HepG2 (cell line): ENCODE data around the gene TTPAL. TPM values are rescaled to one million over a fixed set of nuclear protein-coding genes. Genes with fewer than 3 reads are reported as not detected.
A peak's percentile ranks its signal among the peaks of the same experiment; 100 is the strongest.

ENCODE experiments used
- CCAR2 ChIP-seq: fragments of 200-400 bp; formaldehyde crosslinking; optimal IDR thresholded peaks from 2 replicates; pipeline ENCODE3; 2018; ENCODE audit warnings: low read depth, mild to moderate bottlenecking, low read length, moderate library complexity
- CCDC6 ChIP-seq: sonication (generic); formaldehyde crosslinking; IDR thresholded peaks from 2 replicates; pipeline ENCODE4 v1.8.1; 2022; ENCODE audit warnings: mild to moderate bottlenecking, missing genetic modification reagents, moderate library complexity
- CHD4 ChIP-seq: fragments of 200-600 bp; sonication (generic); IDR thresholded peaks from 2 replicates; pipeline ENCODE4 v1.7.0; 2017; ENCODE audit warnings: mild to moderate bottlenecking, low read length, borderline replicate concordance
- HOMEZ ChIP-seq: IDR thresholded peaks from 2 replicates; pipeline ENCODE4 v1.6.1; 2016; ENCODE audit warnings: low read depth
- IKZF4 ChIP-seq: sonication (generic); formaldehyde crosslinking; IDR thresholded peaks from 2 replicates; pipeline ENCODE4 v1.5.1; 2020; ENCODE audit warnings: borderline replicate concordance, mild to moderate bottlenecking, low read depth, missing genetic modification reagents; ENCODE audit errors: not compliant biosample characterization
- KDM6A ChIP-seq: IDR thresholded peaks from 2 replicates; pipeline ENCODE4 v1.6.1; 2016; ENCODE audit warnings: low read depth
- MXD1 ChIP-seq: sonication (generic); formaldehyde crosslinking; IDR thresholded peaks from 2 replicates; pipeline ENCODE4 v1.4.0; 2020; ENCODE audit warnings: mild to moderate bottlenecking, missing genetic modification reagents
- NR0B2 ChIP-seq: sonication (generic); formaldehyde crosslinking; IDR thresholded peaks from 2 replicates; pipeline ENCODE4 v1.4.0; 2020; ENCODE audit warnings: mild to moderate bottlenecking, missing genetic modification reagents
- POLR2A ChIP-seq, 2 experiments: IDR thresholded peaks; 2 replicates each; pipeline ENCODE4 v1.6.1; 2011; ENCODE audit warnings: low read depth in 2 of 2, low read length in 2 of 2, mild to moderate bottlenecking in 1 of 2, moderate library complexity in 1 of 2; ENCODE audit not compliant: insufficient read depth in 1 of 2
- POLR2G ChIP-seq: fragments of 200-400 bp; formaldehyde crosslinking; IDR thresholded peaks from 2 replicates; pipeline ENCODE4 v1.6.1; 2018; ENCODE audit warnings: mild to moderate bottlenecking, low read depth, low read length, moderate library complexity
- RCOR2 ChIP-seq: IDR thresholded peaks from 2 replicates; pipeline ENCODE4 v1.6.1; 2016; ENCODE audit warnings: missing biosample characterization, missing genetic modification reagents
- RFXAP ChIP-seq: sonication (generic); formaldehyde crosslinking; IDR thresholded peaks from 2 replicates; pipeline ENCODE4 v1.4.0; 2020; ENCODE audit warnings: missing genetic modification reagents, borderline replicate concordance
- ZBTB7B ChIP-seq: sonication (generic); formaldehyde crosslinking; IDR thresholded peaks from 2 replicates; pipeline ENCODE4 v1.4.0; 2020; ENCODE audit warnings: missing genetic modification reagents
- ZFY ChIP-seq: sonication (generic); formaldehyde crosslinking; IDR thresholded peaks from 2 replicates; pipeline ENCODE4 v1.4.0; 2020; ENCODE audit warnings: missing genetic modification reagents
- ZNF292 ChIP-seq: sonication (generic); formaldehyde crosslinking; IDR thresholded peaks from 2 replicates; pipeline ENCODE4 v1.8.1; 2022; ENCODE audit warnings: mild to moderate bottlenecking, low read depth, missing genetic modification reagents, borderline replicate concordance
- ZNF431 ChIP-seq: sonication (generic); formaldehyde crosslinking; IDR thresholded peaks from 2 replicates; pipeline ENCODE4 v1.9.0; 2022; ENCODE audit warnings: missing genetic modification reagents, low read depth, mild to moderate bottlenecking, borderline replicate concordance
- ZNF468 ChIP-seq: sonication (generic); formaldehyde crosslinking; IDR thresholded peaks from 2 replicates; pipeline ENCODE4 v1.8.0; 2022; ENCODE audit warnings: mild to moderate bottlenecking, moderate library complexity, missing genetic modification reagents
- ZNF563 ChIP-seq: sonication (generic); formaldehyde crosslinking; IDR thresholded peaks from 2 replicates; pipeline ENCODE4 v1.8.0; 2022; ENCODE audit warnings: mild to moderate bottlenecking, moderate library complexity, missing genetic modification reagents
- ZNF83 ChIP-seq: sonication (generic); formaldehyde crosslinking; IDR thresholded peaks from 2 replicates; pipeline ENCODE4 v1.4.0; 2020; ENCODE audit warnings: missing genetic modification reagents, mild to moderate bottlenecking, borderline replicate concordance
- ZSCAN30 ChIP-seq: sonication (generic); formaldehyde crosslinking; IDR thresholded peaks from 2 replicates; pipeline ENCODE4 v1.5.0; 2020; ENCODE audit warnings: mild to moderate bottlenecking, missing genetic modification reagents
- polyA plus RNA-seq, 8 experiments: library from polyadenylated mRNA; depleted of rRNA in 3 of 8; stranded (reverse) in 7 of 8; unstranded in 1 of 8; fragments of >200 nt; fragmentation: Illumina TruSeq in 4 of 8; extraction: Trizol in 4 of 8; gene quantifications; 2 replicates each; pipeline versions ENCODE4 v1.2.1 to v1.2.3, GENCODE V29; 2011 to 2016; ENCODE audit warnings: low read depth in 4 of 8, missing spikeins in 1 of 8, mixed read lengths in 1 of 8; ENCODE audit not compliant: insufficient read depth in 1 of 8
- total RNA-seq, 5 experiments: library from RNA; depleted of rRNA; stranded (reverse); fragments of >200 nt; fragmentation: Illumina TruSeq; extraction: Trizol; gene quantifications; 2 replicates each; pipeline ENCODE4 v1.2.3, GENCODE V29; 2016; ENCODE audit warnings: low read depth in 1 of 5
- TF ChIP-seq, protein P1 (sequence below): sonication (generic); formaldehyde crosslinking; IDR thresholded peaks from 2 replicates; pipeline ENCODE4 v1.5.1; 2020; ENCODE audit warnings: mild to moderate bottlenecking, moderate library complexity, missing genetic modification reagents
- TF ChIP-seq, protein P2 (sequence below): sonication (generic); formaldehyde crosslinking; IDR thresholded peaks from 2 replicates; pipeline ENCODE4 v1.5.0; 2020; ENCODE audit warnings: mild to moderate bottlenecking, missing genetic modification reagents

The TTPAL gene
- total and polyA plus RNA-seq, 2 of the 13 experiments (the other 11 are each of a cell fraction or from before 2014, with no cell fraction given), result 4.3 to 18.8 TPM

DNA sequence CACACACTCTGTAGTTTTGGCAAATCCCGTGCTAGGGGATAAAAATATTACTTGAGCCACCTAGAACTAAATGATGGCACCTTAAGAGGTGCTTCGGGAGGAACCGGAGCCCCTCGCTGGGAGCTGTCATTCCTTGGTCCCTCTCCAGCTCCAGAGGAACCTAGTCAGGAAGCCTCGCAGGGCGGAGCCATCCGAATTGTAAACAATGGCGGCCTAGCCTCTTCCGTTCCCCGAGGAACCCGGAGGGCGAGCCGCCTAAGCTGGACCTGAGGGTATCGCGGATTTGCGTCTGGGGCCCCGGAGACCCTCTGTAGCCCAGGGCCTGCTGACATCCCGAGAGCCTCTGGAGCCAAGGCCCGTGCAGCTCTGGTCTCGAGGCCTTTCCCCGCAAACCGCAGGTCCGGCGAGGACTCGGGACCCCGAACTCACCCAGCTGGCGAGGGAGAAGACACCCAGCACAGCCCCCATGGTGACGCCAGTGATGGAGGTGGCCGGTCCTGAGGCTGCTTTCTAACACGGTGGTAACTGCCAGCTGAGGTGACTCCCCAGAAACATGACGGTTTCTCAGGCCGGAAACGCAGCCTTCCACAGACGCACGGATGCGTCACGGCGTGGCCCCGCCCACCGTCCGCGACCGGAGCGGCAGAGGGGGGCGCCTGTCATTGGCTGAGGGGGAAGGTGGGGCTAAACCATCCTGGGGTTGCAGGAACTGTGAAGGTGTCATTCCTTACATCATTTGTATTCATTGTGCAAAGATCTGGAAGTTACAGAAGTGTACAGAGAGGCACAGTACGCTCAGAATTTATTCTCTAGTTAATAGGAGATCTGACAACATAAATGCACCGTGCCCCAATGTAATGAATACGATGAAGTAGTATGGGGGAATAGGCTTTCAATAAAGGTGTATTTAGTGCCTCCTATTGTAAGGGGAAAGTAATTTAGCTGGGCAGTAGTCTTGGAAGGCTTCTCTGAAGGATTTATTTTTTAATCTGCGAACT is 46.1 kb downstream of the TTPAL start, which contains the start of gene SERINC3 (continued):
- TF ChIP-seq, protein P1, sequence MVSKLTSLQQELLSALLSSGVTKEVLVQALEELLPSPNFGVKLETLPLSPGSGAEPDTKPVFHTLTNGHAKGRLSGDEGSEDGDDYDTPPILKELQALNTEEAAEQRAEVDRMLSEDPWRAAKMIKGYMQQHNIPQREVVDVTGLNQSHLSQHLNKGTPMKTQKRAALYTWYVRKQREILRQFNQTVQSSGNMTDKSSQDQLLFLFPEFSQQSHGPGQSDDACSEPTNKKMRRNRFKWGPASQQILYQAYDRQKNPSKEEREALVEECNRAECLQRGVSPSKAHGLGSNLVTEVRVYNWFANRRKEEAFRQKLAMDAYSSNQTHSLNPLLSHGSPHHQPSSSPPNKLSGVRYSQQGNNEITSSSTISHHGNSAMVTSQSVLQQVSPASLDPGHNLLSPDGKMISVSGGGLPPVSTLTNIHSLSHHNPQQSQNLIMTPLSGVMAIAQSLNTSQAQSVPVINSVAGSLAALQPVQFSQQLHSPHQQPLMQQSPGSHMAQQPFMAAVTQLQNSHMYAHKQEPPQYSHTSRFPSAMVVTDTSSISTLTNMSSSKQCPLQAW (CRISPR knock-in tag), result peak; percentile 96
- TF ChIP-seq POLR2A (IDR thresholded peaks at IDR 0.05; ENCODE audit: insufficient read depth in 1 of 2, low read depth in 2 of 2, low read length in 2 of 2), result peak; percentile 79 to 94
- TF ChIP-seq, protein P2, sequence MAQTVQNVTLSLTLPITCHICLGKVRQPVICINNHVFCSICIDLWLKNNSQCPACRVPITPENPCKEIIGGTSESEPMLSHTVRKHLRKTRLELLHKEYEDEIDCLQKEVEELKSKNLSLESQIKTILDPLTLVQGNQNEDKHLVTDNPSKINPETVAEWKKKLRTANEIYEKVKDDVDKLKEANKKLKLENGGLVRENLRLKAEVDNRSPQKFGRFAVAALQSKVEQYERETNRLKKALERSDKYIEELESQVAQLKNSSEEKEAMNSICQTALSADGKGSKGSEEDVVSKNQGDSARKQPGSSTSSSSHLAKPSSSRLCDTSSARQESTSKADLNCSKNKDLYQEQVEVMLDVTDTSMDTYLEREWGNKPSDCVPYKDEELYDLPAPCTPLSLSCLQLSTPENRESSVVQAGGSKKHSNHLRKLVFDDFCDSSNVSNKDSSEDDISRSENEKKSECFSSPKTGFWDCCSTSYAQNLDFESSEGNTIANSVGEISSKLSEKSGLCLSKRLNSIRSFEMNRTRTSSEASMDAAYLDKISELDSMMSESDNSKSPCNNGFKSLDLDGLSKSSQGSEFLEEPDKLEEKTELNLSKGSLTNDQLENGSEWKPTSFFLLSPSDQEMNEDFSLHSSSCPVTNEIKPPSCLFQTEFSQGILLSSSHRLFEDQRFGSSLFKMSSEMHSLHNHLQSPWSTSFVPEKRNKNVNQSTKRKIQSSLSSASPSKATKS (CRISPR knock-in tag), result no peak
- no peak for TF ChIP-seq CCAR2
- TF ChIP-seq ZNF563 (CRISPR knock-in tag), result peak; percentile 89
- TF ChIP-seq CHD4, result peak; percentile 58; the same call in 1 of the 2 replicates
- peak; percentile 78; the same call in 1 of the 2 replicates for TF ChIP-seq ZNF468 (CRISPR knock-in tag)
- peak; percentile 56; the same call in 1 of the 2 replicates for TF ChIP-seq ZBTB7B (CRISPR knock-in tag)
- peak; percentile 95 for TF ChIP-seq POLR2G
- TF ChIP-seq IKZF4, result peak; percentile 92
- TF ChIP-seq RCOR2 (CRISPR knock-in tag), result no peak
- no peak for TF ChIP-seq ZNF292
- peak; percentile 61; the same call in 1 of the 2 replicates for TF ChIP-seq ZNF431 (CRISPR knock-in tag)
- TF ChIP-seq ZFY (CRISPR knock-in tag), result peak; percentile 99
- no peak for TF ChIP-seq ZSCAN30 (CRISPR knock-in tag)
- peak; percentile 51; the same call in 1 of the 2 replicates for TF ChIP-seq CCDC6 (CRISPR knock-in tag)
- TF ChIP-seq RFXAP (CRISPR knock-in tag), result peak; percentile 89
- peak; percentile 75 for TF ChIP-seq HOMEZ (CRISPR knock-in tag)
- peak; percentile 91 for TF ChIP-seq MXD1 (CRISPR knock-in tag)
- no peak for TF ChIP-seq KDM6A (CRISPR knock-in tag)
- TF ChIP-seq ZNF83 (CRISPR knock-in tag), result peak; percentile 94; the same call in 1 of the 2 replicates
- TF ChIP-seq NR0B2 (CRISPR knock-in tag), result peak; percentile 92
